ENCODE results near the gene RAB10. TPM values are rescaled to one million over a fixed set of nuclear protein-coding genes. Genes with fewer than 3 reads are reported as not detected.
A peak's percentile ranks its signal among the peaks of the same experiment; 100 is the strongest.
"Not testable (repeated sequence)": the region's sequence is repeated elsewhere in the genome, so short reads cannot be mapped to it uniquely, and the experiment has no call there.

The RAB10 gene
- 64.8 TPM for total RNA-seq (ENCODE audit: insufficient read depth, low replicate concordance)

DNA sequence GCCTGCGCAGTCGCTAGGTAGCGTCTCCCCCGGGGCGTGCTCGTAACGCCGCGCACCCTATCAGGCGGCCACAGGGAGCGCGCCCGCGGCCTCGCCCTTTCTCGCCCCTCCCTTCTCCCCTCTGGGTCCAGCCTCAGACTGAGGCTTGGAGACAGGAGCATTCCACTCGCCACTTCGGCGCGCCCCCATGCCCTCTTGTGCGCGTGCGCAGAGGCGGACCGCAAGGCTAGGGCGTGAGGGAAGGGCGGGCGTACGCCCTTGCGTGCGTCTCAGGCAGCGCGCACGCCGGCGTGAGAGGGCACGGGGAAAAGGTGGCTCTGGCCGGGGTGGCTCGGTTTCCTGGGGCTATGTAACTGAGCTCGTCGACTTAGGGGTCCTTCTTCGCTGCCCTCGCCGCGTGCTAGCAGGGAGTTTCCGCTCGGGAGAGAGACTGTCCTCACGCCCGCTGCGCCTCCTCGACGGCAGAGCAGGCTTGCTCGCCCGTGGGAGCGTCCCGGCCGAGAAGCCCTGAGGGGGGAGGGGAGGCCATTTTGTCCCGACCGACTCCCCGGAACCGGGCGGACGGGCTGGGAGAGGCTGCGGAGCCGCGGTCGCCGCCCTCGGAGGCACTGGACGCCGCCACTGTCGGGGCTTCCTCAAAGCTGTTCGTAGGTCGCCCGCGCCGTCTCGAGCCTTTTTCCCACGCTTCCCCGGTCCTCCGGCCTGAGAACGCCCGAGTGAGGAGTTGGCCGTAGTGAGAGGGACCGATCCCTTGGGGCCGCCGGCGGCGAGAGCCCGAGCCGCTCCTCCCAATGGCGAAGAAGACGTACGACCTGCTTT is at the start of gene RAB10:
TSS of gene RAB10 (plus strand) at position 267 of the 819 bp plus-strand sequence. CDS start at position 792, 525 bp downstream.
- DNase-seq (ENCODE audit: low spot score): peak; percentile 99

DNA sequence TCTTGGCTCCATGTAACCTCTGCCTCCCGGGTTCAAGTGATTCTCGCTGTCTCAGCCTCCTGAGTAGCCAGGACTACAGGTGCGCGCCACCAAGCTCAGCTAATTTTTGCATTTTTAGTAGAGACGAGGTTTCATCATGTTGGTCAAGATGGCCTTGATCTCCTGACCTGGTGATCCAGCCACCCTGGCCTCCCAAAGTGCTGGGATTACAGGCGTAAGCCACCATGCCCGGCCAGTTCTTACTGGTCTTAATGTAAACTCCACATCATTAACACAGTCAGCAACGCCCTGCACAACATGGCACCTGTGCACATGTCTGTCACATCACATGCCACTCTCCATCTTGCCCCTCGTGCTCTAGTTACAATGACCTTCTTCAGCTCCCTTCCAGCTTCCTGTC is 45.8 kb upstream of the RAB10 start:
- DNase-seq (ENCODE audit: low spot score): no peak

DNA sequence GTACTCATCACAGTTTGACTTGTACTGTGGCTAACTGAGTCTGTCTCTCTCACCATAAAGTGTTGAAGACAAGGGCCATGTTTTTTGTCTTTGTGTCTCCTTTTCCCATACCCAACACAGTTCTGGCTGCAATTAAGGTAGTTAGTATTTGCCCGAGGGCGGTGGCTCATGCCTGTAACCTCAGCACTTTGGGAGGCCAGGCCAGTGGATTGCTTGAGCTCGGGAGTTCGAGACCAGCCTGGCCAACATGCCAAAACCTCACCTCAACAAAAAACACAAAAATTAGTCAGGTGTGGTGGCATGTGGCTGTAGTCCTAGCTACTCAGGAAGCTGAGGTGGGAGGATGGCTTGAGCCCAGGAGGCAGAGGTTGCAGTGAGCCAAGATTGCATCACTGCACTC is 44.7 kb upstream of the RAB10 start:
- no peak for DNase-seq (ENCODE audit: low spot score)

DNA sequence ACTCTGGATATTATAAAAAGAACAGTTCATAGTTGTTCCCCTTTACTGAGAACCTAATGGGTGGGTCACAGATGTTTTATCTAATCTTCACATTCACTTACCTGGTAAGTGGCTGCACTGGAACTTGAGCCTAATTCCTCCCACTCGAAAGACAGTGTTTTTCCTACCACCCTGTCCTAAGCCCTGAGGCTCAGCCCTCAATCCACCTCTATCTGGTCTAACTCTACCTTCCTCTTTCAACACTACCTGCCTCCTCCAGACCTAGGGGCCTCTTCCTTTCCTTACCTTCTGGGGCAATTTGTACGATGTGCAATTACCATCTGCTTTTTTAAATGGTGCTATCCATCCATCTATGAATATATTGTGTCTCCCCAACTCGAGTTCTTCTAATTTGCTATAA is 41.9 kb upstream of the RAB10 start:
- DNase-seq (ENCODE audit: low spot score): no peak

DNA sequence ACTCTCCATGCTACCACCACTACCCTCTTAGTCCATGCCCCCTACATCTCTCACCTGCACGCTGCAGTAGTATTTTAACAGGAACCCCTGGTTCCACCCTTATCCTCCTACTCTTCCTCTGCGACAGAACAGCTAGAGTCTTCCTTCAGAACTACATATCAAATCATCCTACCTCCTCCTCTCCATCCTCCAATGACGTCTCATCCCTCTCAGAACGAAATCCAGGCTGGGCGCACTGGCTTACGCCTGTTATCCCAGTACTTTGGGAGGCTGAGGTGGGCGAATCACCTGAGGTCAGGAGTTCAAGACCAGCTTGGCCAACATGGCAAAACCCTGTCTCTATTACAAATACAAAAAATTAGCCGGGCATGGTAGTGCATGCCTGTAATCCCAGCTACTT is 41.3 kb upstream of the RAB10 start:
- DNase-seq (ENCODE audit: low spot score): no peak

DNA sequence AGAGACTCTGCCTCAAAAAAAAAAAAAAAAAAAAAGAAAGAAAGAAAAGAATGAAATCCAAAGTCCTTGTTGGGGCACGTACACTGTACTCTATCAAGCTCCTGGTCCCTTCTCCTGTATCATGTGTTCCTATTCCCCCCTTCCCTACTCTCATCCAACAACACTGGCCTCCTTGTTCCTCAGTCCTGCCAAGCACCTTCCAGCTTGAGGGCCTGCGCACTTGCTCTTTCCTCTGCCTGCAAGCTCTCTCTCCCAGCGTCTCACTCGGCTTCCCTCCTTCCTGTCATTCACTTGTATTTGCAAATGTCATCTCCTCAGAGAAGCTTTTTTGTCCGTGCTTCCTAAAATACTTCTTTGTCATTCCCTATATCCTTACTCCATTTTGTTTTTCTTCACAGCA is 40.8 kb upstream of the RAB10 start:
- DNase-seq (ENCODE audit: low spot score): no peak

DNA sequence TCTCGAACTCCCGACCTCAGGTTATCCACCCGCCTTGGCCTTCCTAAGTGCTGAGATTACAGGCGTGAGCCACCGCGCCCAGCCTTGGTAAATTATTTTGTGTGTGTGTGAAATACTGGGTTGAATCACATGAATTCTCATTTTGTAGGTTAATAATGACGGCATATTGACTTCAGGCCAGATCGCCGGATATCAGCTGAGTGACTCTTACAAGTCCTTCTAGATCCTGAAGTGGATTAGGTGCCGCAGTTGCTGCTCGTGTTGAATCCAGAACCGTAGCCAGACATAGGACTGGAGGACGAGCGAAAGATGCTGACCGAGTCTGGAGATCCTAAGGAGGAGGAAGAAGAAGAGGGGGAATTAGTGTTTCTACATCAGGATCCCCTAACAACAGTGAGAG is 39.4 kb upstream of the RAB10 start:
- no peak for DNase-seq (ENCODE audit: low spot score)

DNA sequence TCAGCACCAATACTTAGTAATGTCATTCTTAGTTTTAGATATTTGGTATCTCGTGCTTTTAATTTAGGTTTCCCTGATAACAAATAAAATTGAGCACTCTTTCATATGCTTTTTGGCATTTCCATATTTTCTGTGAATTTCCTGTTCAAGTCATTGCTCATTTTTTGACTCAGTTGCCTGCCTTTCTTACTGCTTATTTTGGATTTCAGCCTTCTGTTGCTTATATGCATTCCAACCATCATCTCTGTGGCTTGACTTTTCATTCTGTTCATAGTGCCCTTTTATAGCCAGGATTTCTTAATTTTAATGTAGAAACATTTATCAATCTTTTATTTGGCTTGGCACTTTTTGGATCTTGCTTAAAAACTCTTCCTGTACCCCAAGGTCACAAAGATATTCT is 37.0 kb upstream of the RAB10 start:
- DNase-seq (ENCODE audit: low spot score): no peak

DNA sequence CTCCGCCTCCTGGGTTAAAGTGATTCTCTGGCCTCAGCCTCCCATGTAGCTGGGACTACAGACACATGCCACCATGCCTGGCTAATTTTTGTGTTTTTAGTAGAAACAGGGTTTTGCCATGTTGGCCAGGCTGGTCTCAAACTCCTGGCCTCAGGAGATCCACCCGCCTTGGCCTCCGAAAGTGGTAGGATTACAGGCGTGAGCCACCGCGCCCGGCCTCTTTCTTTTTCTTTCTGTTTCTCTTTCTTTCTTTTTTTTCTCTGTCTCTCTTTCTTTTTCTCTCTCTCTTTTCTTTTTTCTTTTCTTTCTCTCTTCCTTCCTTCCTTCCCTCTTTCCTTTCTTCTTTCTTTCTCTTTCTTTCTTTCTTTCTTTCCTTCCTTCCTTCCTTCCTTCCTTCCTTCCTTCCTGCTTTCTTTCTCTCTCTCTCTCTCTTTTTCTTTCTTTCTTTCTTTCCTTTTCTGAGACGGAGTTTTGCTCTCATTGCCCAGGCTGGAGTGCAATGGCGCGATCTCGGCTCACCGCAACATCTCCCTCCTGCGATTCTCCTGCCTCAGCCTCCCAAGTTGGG is 35.0 kb upstream of the RAB10 start:
- not testable (repeated sequence) for DNase-seq (ENCODE audit: low spot score)

DNA sequence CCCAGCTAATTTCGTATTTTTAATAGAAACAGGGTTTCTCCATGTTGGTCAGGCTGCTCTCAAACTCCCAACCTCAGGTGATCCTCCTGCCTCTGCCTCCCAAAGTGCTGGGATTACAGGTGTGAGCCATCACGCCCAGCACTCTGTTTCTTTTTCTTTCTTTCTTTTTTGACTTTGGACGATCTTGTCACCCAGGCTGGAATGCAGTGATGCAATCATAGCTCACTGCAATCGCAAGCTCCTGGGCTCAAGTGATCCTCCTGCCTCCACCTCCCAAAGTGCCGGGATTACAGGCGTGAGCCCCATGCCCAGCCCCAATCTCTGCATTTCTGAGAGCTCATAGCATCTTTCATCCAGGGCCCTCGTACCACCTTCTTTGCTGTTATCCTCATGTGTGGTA is 34.5 kb upstream of the RAB10 start:
- not testable (repeated sequence) for DNase-seq (ENCODE audit: low spot score)

DNA sequence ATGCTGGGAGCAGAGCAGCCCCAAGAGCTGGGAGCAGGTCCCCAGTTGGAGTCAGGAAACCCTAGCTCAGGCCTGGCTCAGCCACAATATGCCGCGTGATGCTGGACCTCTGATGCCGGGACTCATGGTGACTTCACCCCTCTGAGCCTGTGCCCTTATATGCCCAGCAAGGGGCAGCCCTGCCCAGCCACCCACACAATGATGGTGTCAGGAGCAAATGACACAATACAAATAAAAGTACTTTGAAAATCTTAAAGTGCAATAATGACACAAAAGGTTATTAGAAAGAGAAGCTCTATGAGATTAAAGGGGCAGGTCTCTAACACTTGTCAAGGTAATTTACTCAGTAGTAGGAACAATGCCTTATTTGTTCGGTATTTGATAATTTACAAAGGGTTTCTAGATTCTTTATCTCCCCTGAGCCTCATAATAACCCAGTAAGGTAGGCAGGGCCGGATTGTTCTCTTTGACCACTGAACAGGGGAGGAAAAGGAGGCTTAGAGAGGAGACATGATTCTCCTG is 33.3 kb upstream of the RAB10 start:
- DNase-seq (ENCODE audit: low spot score): no peak

DNA sequence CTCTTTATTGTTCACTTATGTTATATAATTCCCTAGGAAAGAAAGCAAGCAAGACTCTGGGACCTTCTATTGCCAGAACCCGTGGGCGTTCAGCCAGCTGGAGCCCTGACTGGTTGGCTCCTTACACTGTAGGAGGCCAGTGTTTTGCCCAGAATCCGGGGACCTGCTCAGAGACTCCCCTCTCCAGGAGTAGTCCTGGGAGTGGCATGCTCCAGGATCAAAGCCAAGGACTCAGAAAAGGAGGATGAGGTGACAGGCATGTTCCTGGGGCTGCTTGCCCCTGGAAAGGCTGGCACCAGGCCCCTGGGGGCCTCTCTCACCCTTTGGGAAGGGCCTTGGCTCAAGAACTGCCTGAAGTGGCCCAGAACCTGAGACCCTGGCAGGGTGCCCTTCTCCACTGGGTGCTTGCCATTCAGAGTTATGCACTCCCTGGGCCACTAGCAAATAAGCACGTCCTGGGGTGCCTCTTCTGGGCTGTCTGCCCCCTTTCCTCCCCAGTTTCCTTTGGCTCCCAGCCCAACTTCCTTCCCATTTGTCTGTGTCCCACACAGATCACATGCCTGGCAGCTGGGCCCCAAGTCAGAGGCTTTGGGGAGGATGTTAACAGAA is 32.0 kb upstream of the RAB10 start:
- DNase-seq (ENCODE audit: low spot score): peak; percentile 45

DNA sequence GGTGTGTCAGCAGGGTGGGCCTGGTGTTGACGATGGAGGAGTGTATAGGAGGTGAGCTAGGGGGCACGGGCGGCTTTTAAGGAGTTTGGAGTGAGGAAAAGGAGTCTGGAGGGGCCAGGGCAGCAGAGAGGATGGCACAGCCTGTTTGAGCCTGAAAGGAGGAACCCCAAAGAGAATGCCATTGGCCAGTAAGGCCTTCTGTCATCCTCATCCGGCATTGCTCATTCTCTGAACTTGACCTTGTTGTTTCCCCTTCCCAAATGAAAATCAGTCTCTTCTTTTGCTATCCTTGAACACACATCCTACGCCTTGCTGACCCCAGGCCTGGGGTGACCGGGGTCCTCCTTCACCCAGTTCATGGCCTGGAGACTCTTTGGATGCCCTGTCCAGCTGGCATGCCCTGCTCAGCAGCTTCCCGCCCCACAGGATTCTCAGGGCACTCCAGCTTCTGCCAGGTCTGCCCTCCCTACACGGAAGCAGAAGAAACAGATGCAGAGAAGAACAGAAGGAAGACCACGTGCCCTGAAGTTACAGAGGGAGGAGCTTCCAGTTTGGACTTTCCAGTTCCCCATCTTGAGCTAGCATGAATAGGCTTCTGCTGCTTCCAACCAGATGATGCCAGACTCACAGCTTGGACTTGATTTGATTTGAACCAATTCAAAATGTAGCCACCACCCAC is 31.1 kb upstream of the RAB10 start:
- peak; percentile 37 for DNase-seq (ENCODE audit: low spot score)

DNA sequence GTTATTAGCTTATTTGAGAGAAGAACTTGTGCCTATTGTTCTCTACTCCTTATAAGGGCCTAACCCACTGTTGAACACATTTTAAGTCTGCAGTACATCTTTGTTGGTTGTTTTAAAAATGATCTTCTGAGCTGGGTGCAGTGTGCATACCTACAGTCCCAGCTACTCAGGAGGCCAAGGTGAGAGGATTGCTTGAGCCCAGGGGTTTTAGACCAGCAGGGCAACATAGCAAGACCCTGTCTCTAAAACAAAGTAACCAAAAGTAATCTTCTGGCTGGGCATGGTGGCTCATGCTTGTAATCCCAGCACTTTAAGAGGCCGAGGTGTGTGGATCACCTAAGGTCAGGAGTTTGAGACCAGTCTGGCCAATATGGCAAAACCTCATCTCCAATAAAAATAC is 25.8 kb upstream of the RAB10 start:
- DNase-seq (ENCODE audit: low spot score): no peak

DNA sequence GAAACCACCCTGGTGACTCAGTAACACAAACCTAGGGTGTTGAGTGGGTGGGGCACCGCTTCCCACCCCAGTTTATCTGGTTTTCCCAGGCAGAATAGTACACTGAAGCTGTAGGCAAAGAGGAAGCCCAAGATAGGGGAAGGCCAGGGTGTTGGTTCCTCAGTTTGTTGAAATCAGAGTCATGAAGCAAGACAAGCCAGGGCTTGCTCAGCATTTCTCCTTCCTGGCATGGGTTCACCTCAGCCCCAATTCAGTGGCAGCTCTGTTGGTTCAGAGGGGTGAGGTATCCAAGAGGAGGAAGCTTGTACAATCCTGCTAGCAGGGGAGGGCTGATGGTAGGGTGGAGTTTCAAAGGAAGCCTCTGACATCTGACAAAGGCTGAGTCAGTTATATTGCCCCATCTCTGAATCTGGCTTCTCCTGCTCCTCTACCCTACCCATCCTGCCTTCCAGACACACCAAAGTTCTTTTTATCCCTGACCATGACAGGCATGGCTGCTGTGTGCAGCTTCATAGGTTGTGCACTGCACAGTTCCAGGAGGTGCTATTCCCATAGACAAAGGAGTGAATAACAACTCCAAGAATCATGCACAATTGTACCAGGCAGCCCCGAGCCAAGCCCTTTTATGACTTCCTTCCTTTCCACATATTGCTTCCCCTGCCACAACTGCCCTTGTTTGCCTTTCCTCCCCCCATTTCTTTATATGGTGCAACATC is 24.9 kb upstream of the RAB10 start:
- peak; percentile 80 for DNase-seq (ENCODE audit: low spot score)

DNA sequence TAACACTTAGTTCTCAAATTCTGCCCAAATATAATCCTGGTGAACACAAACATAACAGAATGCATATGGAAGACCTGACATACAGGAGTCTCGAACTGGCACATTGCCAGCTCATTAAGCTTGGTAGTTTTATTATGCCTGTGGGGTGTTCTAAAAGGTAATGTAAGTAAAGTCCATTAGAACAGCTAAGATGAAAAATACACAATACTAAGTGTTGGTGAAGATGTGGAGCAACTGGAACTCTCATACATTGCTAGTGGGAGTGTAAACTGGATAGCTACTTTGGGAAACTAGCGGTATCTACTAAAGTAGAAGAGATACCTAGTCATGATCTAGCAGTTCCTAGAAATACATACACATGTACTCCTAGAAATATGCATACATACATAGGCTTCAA is 24.3 kb upstream of the RAB10 start:
- no peak for DNase-seq (ENCODE audit: low spot score)

DNA sequence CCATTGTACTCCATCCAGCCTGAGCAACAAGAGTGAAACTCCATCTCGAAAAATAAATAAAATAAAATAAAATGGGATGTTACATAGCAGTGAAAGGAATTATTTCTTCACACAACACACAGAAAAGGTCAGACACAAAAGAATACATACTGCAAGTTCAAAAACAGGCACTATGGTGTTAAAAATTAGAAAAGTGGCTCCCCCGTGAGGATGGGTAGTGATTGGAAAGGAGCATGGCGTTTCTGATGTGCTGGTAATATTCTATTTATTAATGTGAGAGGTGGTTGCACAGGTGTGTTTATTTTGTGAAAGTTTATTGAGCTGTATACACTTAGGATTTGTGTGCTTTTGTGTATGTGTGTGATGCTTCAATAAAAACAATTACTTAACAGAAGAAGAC is 22.9 kb upstream of the RAB10 start:
- no peak for DNase-seq (ENCODE audit: low spot score)

DNA sequence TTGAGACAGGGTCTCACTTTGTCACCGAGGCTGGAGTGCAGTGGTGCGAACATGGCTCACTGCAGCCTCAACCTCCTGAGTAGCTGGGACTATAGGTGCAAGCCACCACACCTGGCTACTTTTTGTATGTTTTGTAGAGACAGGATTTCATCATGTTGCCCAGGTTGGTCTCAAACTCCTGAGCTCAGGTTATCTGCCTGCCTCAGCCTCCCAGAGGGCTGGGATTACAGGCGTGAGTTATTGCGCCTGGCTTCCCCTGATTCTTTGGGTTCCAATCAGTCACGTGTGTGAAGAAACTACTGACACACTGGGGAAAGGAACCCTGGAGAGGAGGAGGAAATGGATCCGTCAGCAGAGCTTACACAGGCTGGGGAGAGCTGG is 22.3 kb upstream of the RAB10 start:
- DNase-seq (ENCODE audit: low spot score): no peak

DNA sequence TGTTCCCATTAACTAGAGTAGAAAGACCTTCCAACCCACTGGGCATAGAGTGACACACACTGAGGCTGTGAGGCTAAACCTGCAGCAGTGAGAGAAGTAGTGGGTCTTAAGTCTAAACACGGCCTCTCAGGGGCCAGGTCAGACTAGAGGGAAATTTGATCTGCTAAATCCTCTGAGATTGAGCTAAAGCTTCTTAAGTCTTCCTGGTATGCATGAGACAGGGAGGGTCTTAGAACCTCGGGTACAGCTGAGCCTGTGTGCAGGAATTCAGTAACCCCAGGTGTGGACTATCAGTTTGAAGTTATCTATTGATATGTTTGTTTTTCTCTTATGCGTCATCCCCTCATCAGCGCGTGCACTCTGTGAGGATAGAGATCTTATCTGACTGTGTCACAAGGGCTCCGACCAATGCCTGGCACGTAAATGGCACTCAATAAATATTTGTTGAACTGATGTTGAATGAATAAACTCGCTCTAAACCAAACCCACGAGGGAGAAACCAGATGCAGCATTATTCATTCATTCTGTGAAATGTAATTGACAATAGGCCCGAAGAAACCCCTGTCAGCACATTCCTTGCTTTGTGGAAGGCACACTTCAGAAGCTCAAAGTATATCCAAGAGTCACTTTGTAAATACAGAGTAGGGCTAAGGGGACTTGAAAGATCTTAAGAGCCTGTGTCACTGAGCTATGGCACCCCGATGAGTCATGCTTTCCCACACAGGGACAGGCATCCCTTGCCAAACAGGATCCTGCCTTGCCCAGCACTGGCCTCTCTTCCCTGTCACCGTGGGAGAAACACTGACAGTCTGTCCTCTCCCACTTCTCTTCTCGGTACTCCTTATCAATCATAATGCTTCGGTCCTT is 21.7 kb upstream of the RAB10 start:
- DNase-seq (ENCODE audit: low spot score): peak; percentile 95

DNA sequence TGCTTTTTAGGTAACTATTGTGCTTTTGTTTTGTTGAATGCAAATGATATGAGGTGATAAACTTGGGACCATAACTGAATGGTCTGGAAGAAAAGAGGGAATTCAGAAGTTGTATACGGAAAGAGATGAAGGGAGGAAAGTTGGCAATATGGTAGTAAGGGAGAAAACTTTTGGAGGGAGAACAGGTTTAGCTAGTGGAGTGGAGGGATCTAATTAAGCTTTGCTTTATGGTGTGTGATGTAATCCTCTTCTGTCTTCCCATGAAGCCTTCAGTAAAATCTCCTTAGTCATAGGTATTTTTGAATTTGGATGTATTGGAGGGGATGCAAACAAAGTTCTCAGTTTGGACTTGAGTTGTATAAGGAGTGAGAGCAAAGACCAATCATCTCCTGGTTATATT is 20.2 kb upstream of the RAB10 start:
- DNase-seq (ENCODE audit: low spot score): no peak
